Measurements from ENCODE around the gene LPAR2.
"Not testable (repeated sequence)": the region's sequence is repeated elsewhere in the genome, so short reads cannot be mapped to it uniquely, and the experiment has no call there.

LPAR2 gene

DNA sequence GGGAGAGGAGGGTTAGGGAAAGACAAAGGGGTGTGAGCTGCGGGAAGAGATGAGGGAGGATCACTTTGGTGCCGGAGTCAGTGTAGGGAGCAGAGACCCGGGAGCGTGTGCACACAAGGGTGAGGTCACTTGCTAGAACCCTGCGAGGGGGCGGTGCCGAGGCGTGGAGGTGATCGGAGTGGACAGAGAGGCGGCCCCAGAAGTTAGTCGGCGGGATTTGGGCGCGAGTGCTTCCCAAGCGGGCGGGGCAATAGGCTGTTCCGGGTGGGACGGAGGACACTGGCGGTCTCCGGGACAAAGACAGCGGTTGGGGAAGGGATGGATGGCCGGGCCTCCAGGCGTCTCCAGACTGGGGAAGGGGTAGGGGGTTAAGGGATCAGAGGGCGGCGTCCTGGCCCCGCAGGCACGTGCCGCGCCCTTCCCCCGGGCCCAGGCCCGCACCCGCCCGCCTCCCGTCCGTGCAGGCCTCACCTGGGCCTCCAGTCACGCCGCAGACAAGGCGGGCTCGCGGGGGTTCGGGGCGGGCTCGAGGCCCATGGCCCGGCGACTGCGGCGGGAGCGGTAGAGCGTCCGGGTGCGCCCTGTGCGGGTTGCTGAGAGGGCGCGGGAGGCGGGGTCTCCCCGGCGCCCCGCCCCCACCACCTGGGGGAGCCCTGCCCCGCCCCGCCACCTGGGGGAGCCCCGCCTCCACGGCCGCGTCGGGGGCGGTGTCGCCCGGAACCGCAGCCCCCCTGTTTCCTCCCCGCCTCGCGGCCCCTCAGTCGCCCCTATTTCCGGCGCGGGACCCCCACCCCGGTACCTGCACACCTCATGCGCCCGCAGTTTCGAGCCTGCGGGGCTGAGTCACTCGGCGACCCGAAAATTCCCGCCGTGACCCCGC, at the start of gene LPAR2:
LPAR2 (minus strand) TSS at position 600 of the 880 bp plus-strand sequence. CDS start 945 bp downstream, outside the sequence.
- DNase-seq (ENCODE audit: low read depth in 2 of 2): no peak
- peak within 1 kb of the TSS; percentile 26 to 37 for H3K4me3 ChIP-seq (replicated peaks in 1 of 2; ENCODE audit: low read depth in 2 of 2, low read length in 2 of 2)
- TF ChIP-seq CTCF (IDR thresholded peaks at IDR 0.05; ENCODE audit: low read depth, low read length): no peak

GRCh38 chr19:19677579-19677978, 49.6 kb upstream of the LPAR2 start:
- no peak for TF ChIP-seq CTCF (IDR thresholded peaks at IDR 0.05; ENCODE audit: low read depth, low read length)
- no peak for DNase-seq (ENCODE audit: low read depth in 2 of 2)
- no peak overlapping the region for H3K4me3 ChIP-seq (replicated peaks in 1 of 2; ENCODE audit: low read depth in 2 of 2, low read length in 2 of 2)

DNA sequence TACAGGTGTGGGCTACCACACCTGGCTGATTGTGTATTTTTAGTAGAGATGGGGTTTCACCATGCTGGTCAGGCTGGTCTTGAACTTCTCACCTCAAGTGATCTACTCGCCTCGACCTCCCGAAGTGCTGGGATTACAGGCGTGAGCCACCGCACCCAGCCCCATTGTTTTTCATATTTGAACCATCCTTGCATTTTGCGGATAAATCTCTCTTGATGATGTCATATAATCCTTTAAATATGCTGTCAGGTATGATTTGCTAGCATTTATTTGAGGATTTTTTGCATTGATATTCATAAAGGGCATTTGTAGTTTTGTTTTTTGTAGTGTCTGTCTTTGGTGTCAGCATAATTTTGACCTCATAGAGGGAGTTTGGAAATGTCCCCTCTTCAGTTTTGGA, 46.3 kb upstream of the LPAR2 start:
- H3K4me3 ChIP-seq (replicated peaks in 1 of 2; ENCODE audit: low read depth in 2 of 2, low read length in 2 of 2): no peak overlapping the region
- TF ChIP-seq CTCF (IDR thresholded peaks at IDR 0.05; ENCODE audit: low read depth, low read length): no peak
- no peak for DNase-seq (ENCODE audit: low read depth in 2 of 2)

DNA sequence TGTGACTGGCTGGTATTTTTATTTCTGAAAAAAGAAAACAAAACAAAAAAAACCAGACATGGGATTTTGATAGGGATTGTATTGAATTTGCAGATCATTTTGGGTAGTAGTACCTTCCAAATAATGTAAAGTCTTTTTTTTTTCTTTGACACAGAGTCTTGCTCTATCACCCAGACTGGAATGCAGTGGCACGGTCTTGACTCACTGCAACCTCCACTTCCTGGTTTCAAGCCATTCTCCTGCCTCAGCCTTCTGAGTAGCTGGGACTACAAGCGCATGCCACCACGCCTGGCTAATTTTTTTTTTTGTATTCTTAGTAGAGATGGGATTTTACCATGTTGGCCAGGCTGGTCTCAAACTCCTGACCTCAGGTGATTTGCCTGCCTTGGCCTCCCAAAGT, 44.8 kb upstream of the LPAR2 start:
- peak in 1 of 2 donors; percentile 17 for DNase-seq (ENCODE audit: low read depth in 2 of 2)
- no peak for TF ChIP-seq CTCF (IDR thresholded peaks at IDR 0.05; ENCODE audit: low read depth, low read length)
- no peak overlapping the region for H3K4me3 ChIP-seq (replicated peaks in 1 of 2; ENCODE audit: low read depth in 2 of 2, low read length in 2 of 2)

- TF ChIP-seq CTCF (IDR thresholded peaks at IDR 0.05; ENCODE audit: low read depth, low read length): no peak
- peak overlapping the region in 1 of 2 donors; percentile 70 for H3K4me3 ChIP-seq (replicated peaks in 1 of 2; ENCODE audit: low read depth in 2 of 2, low read length in 2 of 2)
- no peak for DNase-seq (ENCODE audit: low read depth in 2 of 2)
These were observed 42.1 kb upstream of the LPAR2 start for GRCh38 chr19:19670070-19670551.

DNA sequence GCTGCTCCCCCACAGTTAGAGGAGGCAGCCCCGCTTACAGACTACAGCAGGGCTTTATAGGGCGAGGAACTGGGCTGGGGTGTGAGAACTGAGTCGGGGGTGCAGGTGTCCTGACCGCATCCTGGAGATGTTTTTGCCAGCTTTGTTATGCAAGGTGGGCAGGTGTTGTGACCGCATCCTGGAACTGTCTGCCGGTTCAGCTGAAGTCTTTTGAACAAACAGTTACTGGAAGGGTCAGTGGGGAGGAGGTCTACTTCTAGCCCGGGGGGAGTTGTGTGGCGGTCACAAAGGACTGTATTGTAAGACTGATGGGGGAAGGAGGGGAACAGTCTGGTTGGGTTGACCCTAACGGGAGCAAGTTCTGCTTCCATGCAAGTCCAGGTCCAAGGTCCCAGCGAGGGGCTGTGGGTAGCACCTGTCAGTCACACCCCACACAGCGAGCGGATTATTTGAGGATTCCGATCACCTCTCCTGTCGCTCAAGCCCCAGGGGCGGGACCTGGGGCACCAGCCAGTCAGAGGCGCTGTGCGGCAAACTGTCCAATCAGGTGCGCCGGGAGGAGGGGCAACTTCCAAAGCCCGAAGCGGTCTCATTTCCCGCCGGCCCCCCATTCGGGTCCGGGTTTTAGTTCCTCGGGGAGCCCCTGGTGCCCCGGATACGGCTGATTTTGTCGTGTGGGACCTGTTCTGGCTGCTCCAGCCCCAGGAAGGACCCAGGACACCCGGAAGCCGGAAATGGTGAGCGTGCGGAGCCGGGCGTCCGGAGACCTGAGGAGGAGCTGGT, 40.4 kb upstream of the LPAR2 start, which contains the start of gene ZNF101:
ZNF101 (plus strand) TSS at position 610 of the 783 bp plus-strand sequence; CDS start at position 735, 125 bp downstream.
- TF ChIP-seq CTCF (IDR thresholded peaks at IDR 0.05; ENCODE audit: low read depth, low read length): no peak
- peak; percentile 90 to 91 for DNase-seq (ENCODE audit: low read depth in 2 of 2)
- H3K4me3 ChIP-seq (replicated peaks in 1 of 2; ENCODE audit: low read depth in 2 of 2, low read length in 2 of 2): peak within 1 kb of the TSS; percentile 70 to 88

DNA sequence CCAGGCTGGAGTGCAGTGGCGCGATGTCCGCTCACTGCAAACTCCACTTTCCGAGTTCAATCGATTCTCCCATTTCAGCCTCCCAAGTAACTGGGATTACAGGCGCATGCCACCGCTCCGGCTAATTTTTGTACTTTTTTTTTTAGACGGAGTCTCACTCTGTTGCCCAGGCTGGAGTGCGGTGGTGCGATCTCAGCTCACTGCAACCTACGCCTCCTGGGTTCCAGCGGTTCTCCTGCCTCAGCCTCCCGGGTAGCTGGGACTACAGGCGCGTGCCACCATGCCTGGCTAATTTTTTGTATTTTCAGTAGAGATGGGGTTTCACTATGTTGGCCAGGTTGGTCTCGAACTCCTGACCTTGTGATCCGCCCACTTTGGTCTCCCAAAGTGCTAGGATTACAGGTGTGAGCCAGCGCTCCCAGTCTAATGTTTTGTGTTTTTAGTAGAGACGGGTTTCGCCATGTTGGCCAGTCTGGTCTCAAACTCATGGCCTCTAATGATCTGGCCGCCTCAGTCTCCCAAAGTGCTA, 37.5 kb upstream of the LPAR2 start:
- not testable (repeated sequence) for DNase-seq (ENCODE audit: low read depth in 2 of 2); H3K4me3 ChIP-seq (replicated peaks in 1 of 2; ENCODE audit: low read depth in 2 of 2, low read length in 2 of 2)
